ENCODE measurements around the gene SPRR5.

Gene SPRR5

DNA sequence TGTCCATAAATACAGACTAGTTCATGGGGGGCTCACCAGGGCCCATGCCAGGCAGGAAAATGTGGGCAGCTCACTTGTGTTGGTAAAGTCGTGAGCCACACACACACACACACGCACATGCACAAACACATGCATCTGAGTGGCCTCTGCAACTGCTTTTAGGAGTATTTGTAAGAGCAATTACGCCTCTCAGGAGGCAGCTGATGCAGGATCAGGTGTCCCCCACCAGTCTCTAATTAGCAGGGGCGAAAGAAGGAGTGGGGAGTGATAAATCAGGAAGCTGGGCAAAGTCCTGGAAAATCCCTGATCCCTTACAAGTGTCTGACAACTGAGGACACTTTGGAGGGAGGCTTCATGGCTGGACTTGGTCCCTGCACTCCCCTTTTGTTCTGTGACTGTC lies 44.4 kb upstream of the SPRR5 start:
- Histone ChIP-seq H3K9me3 (ENCODE audit: insufficient read depth, low read length) (no peaks in the 10 kb centered on the region), H3K27ac (ENCODE audit: low read length) (no peak overlapping the region), H4K20me1 (ENCODE audit: insufficient read depth, low read length) (no peaks in the 10 kb centered on the region), H3K27me3 (ENCODE audit: low read depth, low read length) (peaks cover 68% of the 10 kb centered on the region), H3K4me1 (ENCODE audit: low read length) (peaks cover 8% of the 10 kb centered on the region), H2AFZ (ENCODE audit: low read depth, low read length) (no peak overlapping the region), H3K4me2 (ENCODE audit: low read length) (no peak overlapping the region), H3K79me2 (ENCODE audit: low read length) (no peaks in the 10 kb centered on the region), H3K36me3 (replicated peaks; ENCODE audit: low read depth, low read length) (no peaks in the 10 kb centered on the region), H3K4me3 (ENCODE audit: low read length) (no peak overlapping the region), H3K9ac (ENCODE audit: low read length) (no peak overlapping the region)
- no peak for TF ChIP-seq EZH2phosphoT487 (IDR thresholded peaks at IDR 0.05; ENCODE audit: low read depth)
- TF ChIP-seq, protein P1, sequence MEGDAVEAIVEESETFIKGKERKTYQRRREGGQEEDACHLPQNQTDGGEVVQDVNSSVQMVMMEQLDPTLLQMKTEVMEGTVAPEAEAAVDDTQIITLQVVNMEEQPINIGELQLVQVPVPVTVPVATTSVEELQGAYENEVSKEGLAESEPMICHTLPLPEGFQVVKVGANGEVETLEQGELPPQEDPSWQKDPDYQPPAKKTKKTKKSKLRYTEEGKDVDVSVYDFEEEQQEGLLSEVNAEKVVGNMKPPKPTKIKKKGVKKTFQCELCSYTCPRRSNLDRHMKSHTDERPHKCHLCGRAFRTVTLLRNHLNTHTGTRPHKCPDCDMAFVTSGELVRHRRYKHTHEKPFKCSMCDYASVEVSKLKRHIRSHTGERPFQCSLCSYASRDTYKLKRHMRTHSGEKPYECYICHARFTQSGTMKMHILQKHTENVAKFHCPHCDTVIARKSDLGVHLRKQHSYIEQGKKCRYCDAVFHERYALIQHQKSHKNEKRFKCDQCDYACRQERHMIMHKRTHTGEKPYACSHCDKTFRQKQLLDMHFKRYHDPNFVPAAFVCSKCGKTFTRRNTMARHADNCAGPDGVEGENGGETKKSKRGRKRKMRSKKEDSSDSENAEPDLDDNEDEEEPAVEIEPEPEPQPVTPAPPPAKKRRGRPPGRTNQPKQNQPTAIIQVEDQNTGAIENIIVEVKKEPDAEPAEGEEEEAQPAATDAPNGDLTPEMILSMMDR (IDR thresholded peaks at IDR 0.05; ENCODE audit: low read depth, low read length): no peak

DNA sequence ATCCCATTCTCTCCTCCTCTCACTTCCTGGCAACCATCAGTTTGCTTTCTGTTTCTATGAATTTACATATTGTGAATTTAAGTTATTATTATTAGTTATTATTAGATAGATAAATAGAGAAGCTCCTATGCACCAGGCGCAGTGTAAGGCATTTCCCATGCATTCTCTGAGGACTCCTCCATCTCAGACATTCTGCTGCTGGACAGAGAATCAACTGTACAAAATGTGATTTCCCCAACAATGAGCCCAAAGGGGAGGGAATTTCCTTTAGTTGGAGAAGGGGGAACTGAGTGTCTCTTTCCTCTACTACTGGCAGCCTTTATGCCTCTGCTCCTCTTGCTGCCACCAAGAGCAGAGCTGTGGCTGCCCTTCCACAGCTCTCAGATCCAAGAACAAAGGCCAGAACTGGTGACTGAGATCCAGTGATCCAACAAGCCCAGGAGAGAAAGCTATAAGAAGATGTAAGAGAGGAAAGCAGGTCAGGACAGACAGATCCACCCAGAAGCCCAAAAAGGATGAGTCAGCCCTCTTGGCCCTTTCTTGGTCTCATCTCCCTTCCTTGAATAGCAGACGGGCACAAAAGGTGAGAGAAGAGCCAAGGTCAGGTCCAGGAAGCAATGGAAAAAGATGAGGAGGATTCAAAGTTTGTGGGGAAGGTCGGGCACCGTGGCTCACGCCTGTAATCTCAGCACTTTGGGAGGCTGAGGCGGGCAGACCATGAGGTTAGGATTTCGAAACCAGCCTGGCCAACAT lies 42.1 kb upstream of the SPRR5 start:
- peaks cover 62% of the 10 kb centered on the region for H3K27me3 ChIP-seq (ENCODE audit: low read depth, low read length)
- no peaks in the 10 kb centered on the region for H3K36me3 ChIP-seq (replicated peaks; ENCODE audit: low read depth, low read length)
- H3K4me1 ChIP-seq (ENCODE audit: low read length): peaks cover 19% of the 10 kb centered on the region
- no peaks in the 10 kb centered on the region for H4K20me1 ChIP-seq (ENCODE audit: insufficient read depth, low read length)
- H3K4me2 ChIP-seq (ENCODE audit: low read length): no peak overlapping the region
- H3K9ac ChIP-seq (ENCODE audit: low read length): no peak overlapping the region
- TF ChIP-seq EZH2phosphoT487 (IDR thresholded peaks at IDR 0.05; ENCODE audit: low read depth): no peak
- TF ChIP-seq, protein P1 (IDR thresholded peaks at IDR 0.05; ENCODE audit: low read depth, low read length): no peak
- H3K9me3 ChIP-seq (ENCODE audit: insufficient read depth, low read length): no peaks in the 10 kb centered on the region
- no peak overlapping the region for H2AFZ ChIP-seq (ENCODE audit: low read depth, low read length)
- H3K4me3 ChIP-seq (ENCODE audit: low read length): no peak overlapping the region
- H3K79me2 ChIP-seq (ENCODE audit: low read length): no peaks in the 10 kb centered on the region
- no peak overlapping the region for H3K27ac ChIP-seq (ENCODE audit: low read length)

DNA sequence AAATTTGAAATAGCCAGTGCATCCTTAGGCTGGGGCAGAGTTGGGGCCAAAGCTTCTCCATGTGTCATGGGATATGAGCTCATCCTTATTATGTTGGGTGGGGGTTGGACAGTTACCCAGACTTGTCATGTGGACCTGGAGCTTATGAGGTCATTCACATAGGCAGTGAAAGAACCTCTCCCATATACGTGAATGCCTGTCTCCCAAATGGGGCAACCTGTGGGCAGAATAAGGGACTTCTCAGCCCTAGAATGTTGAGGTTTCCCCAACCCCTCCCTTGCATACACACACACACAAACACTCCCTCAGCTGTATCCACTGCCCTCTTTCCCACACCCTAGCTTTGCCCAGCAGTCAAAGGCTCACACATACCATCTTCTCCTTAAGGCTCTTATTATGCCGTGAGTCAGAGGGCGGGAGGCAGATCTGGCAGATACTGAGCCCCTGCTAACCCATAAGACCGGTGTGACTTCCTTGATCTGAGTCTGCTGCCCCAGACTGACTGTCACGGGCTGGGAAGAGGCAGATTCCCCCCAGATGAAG lies 40.9 kb upstream of the SPRR5 start:
- Histone ChIP-seq H3K79me2 (ENCODE audit: low read length) (no peaks in the 10 kb centered on the region), H3K9ac (ENCODE audit: low read length) (no peak overlapping the region), H3K9me3 (ENCODE audit: insufficient read depth, low read length) (no peaks in the 10 kb centered on the region), H3K4me2 (ENCODE audit: low read length) (no peak overlapping the region), H3K4me1 (ENCODE audit: low read length) (peaks cover 19% of the 10 kb centered on the region), H3K27me3 (ENCODE audit: low read depth, low read length) (peaks cover 67% of the 10 kb centered on the region), H2AFZ (ENCODE audit: low read depth, low read length) (no peak overlapping the region), H3K27ac (ENCODE audit: low read length) (no peak overlapping the region), H3K36me3 (replicated peaks; ENCODE audit: low read depth, low read length) (no peaks in the 10 kb centered on the region), H4K20me1 (ENCODE audit: insufficient read depth, low read length) (no peaks in the 10 kb centered on the region), H3K4me3 (ENCODE audit: low read length) (no peak overlapping the region)
- TF ChIP-seq, protein P1 (IDR thresholded peaks at IDR 0.05; ENCODE audit: low read depth, low read length): no peak
- TF ChIP-seq EZH2phosphoT487 (IDR thresholded peaks at IDR 0.05; ENCODE audit: low read depth): no peak

DNA sequence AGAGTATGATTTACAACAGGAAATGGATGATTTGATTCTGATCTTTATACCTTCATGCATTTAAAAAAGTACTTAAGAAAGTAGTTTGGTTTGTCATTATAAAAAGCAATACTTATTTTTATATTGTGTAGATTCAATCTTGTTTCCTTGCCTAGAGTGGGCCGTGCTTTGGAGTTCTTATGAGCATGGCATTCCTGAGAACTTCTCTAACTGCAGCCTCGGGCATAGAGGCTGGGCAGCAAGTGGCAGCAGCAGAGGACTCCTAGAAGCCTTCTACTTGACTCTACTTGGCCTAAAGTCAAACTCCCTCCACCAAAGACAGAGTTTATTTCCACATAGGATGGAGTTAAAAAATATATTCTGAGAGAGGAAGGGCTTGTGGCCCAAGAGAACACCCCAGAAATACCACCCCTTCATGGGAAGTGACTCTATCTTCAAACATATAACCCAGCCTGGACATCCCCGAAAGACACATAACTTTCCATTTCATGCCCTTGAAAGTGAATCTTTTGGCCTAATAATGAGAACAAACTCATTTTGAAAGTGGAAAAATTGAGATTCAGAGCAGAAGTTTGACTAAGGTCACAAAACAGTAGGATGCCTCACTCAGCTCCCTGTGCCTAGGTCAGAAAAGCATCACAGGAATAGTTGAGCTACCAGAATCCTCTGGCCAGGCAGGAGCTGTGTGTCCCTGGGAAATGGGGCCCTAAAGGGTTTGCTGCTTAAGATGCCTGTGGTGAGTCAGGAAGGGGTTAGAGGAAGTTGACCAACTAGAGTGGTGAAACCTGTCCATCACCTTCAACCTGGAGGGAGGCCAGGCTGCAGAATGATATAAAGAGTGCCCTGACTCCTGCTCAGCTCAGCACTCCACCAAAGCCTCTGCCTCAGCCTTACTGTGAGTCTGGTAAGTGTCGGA lies 39.1 kb upstream of the SPRR5 start, which contains the start of gene IVL:
Gene IVL, plus strand, starts transcription at position 861 of the 916 bp plus-strand sequence. CDS start 1,252 bp downstream, outside the sequence.
- peaks cover 74% of the 10 kb centered on the region for H3K27me3 ChIP-seq (ENCODE audit: low read depth, low read length)
- TF ChIP-seq, protein P1 (IDR thresholded peaks at IDR 0.05; ENCODE audit: low read depth, low read length): no peak
- peak within 1 kb of the TSS; percentile 45 for H3K4me2 ChIP-seq (ENCODE audit: low read length)
- H3K9ac ChIP-seq (ENCODE audit: low read length): no peak within 1 kb of the TSS
- H3K9me3 ChIP-seq (ENCODE audit: insufficient read depth, low read length): no peaks in the 10 kb centered on the region
- H3K4me3 ChIP-seq (ENCODE audit: low read length): no peak within 1 kb of the TSS; the same call in 1 of the 2 replicates
- H3K27ac ChIP-seq (ENCODE audit: low read length): no peak within 1 kb of the TSS
- H3K4me1 ChIP-seq (ENCODE audit: low read length): peaks cover 19% of the 10 kb centered on the region
- H3K79me2 ChIP-seq (ENCODE audit: low read length): no peaks in the 10 kb centered on the region
- H2AFZ ChIP-seq (ENCODE audit: low read depth, low read length): no peak within 1 kb of the TSS
- no peaks in the 10 kb centered on the region for H4K20me1 ChIP-seq (ENCODE audit: insufficient read depth, low read length)
- no peaks in the 10 kb centered on the region for H3K36me3 ChIP-seq (replicated peaks; ENCODE audit: low read depth, low read length)
